PC-3 (cell line): ENCODE results near the gene ETV5. TPM values are rescaled to one million over a fixed set of nuclear protein-coding genes. Genes with fewer than 3 reads are reported as not detected.

ENCODE experiments used
- ATAC-seq: fragments of 200-7000 bp; cut with Tn5 transposase; 2 replicates; pipeline ENCODE4 v1.9.1; 2020; ENCODE audit warnings: mild to moderate bottlenecking, moderate library complexity
- BruUV-seq: library from RNA; stranded (reverse); fragments of 400-500 nt; replicated peaks from 2 replicates; lab custom pipeline; 2021; lab: Mats Ljungman, UMichigan
- CTCF ChIA-PET: fragments of 300-600 bp; sonication (Branson Sonifier 250); formaldehyde crosslinking; loops from one replicate; lab custom pipeline; 2022; ENCODE audit warnings: antibody characterized with exemption; lab: Charles Lee
- POLR2A ChIA-PET: fragments of 300-600 bp; sonication (Branson Sonifier 250); formaldehyde crosslinking; loops from one replicate; lab custom pipeline; 2022; ENCODE audit warnings: antibody characterized with exemption; ENCODE audit not compliant: unreplicated experiment; lab: Charles Lee
- DNase-seq: peaks from one replicate; pipeline ENCODE4 v3.0.0-alpha.2; 2015
- H2AFZ ChIP-seq: fragments of 300-600 bp; sonication (generic); 2 replicates; pipeline ENCODE4 v1.6.0; 2016; ENCODE audit warnings: antibody characterized with exemption, low read length
- H3F3A ChIP-seq: fragments of 300-600 bp; sonication (generic); one replicate; pipeline ENCODE4 v1.6.0; 2017; ENCODE audit warnings: antibody characterized with exemption, low read length, control low read depth, mild to moderate bottlenecking; ENCODE audit not compliant: unreplicated experiment
- H3K27ac ChIP-seq: fragments of 300-600 bp; sonication (generic); 2 replicates; pipeline ENCODE4 v1.5.1; 2016; ENCODE audit warnings: mild to moderate bottlenecking, low read length
- H3K27me3 ChIP-seq: fragments of 300-600 bp; sonication (generic); 2 replicates; pipeline ENCODE4 v1.6.1; 2016; ENCODE audit warnings: low read length, mixed read lengths
- H3K36me3 ChIP-seq: fragments of 300-600 bp; sonication (generic); 2 replicates; pipeline ENCODE4 v1.6.1; 2016; ENCODE audit warnings: low read depth, mixed run types, low read length, mixed read lengths
- H3K4me1 ChIP-seq: fragments of 300-600 bp; sonication (generic); 2 replicates; pipeline ENCODE4 v1.5.1; 2016; ENCODE audit warnings: low read length; ENCODE audit not compliant: insufficient read depth
- H3K4me2 ChIP-seq: fragments of 300-600 bp; sonication (generic); 2 replicates; pipeline ENCODE4 v1.6.0; 2016; ENCODE audit warnings: low read length
- H3K4me3 ChIP-seq: fragments of 300-600 bp; sonication (generic); 2 replicates; pipeline ENCODE4 v1.5.1; 2016; ENCODE audit warnings: mild to moderate bottlenecking, low read length, mixed read lengths
- H3K79me2 ChIP-seq: fragments of 300-600 bp; sonication (generic); 2 replicates; pipeline ENCODE4 v1.6.1; 2017; ENCODE audit warnings: low read length, mixed read lengths
- H3K9ac ChIP-seq: fragments of 300-600 bp; sonication (generic); 2 replicates; pipeline ENCODE4 v1.6.0; 2016; ENCODE audit warnings: mild to moderate bottlenecking, low read length
- H3K9me2 ChIP-seq: fragments of 300-600 bp; sonication (generic); replicated peaks from 2 replicates; pipeline ENCODE4 v1.6.1; 2016; ENCODE audit warnings: mixed run types, low read length, mixed read lengths
- H3K9me3 ChIP-seq: fragments of 300-600 bp; sonication (generic); 2 replicates; pipeline ENCODE4 v1.6.1; 2016; ENCODE audit warnings: low read length, mixed read lengths
- H4K20me1 ChIP-seq: fragments of 300-600 bp; sonication (generic); 2 replicates; pipeline ENCODE4 v1.6.1; 2016; ENCODE audit warnings: low read length, mixed read lengths
- EZH2 ChIP-seq: fragments of 300-600 bp; sonication (generic); IDR thresholded peaks from one replicate; pipeline ENCODE4 v1.6.1; 2017; ENCODE audit warnings: antibody characterized with exemption, mild to moderate bottlenecking, low read length; ENCODE audit not compliant: unreplicated experiment
- EZH2phosphoT487 ChIP-seq: fragments of 300-600 bp; sonication (generic); IDR thresholded peaks from 2 replicates; pipeline ENCODE4 v1.6.1; 2018; ENCODE audit warnings: mild to moderate bottlenecking, antibody characterized with exemption, low read length, borderline replicate concordance
- intact Hi-C: fragments of 100-400 bp; cut with micrococcal nuclease; formaldehyde crosslinking; loops from 2 replicates; pipeline ENCODE4 v1.9.0; 2023
- total RNA-seq: library from RNA; depleted of rRNA; stranded (reverse); fragments of >200 nt; gene quantifications from 2 replicates; pipeline ENCODE4 v1.2.3, GENCODE V29; 2014
- TF ChIP-seq, protein P1 (sequence below): fragments of 300-600 bp; sonication (generic); conservative IDR thresholded peaks from 2 replicates; pipeline ENCODE4 v1.5.1; 2017; ENCODE audit warnings: antibody characterized with exemption, low read depth, mild to moderate bottlenecking, low read length

The ETV5 gene
- total RNA-seq, 1 experiment from 2014 or later = 60.6 TPM

DNA sequence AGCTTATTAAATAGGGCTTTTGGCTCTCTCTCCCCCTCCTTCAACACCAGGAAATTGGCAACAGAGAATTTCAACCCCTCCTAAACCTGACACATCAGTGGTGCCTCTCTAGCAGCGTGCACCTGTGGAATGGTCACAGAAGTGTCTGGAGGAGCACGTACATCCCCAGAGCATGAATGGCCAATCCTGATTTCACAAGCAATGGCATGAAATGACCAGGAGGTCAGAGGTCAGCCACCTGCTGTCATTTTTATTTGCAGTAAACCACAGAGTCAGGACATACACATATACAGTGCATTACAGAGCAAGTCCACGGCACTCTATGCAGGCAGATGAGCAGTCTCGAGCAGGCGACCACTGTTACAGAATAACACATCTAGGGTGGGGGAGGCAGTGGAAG lies 25.1 kb upstream of the ETV5 start:
- Histone ChIP-seq H3K36me3 (no peaks in the 10 kb centered on the region), H3K9me3 (no peaks in the 10 kb centered on the region), H3F3A (no peaks in the 10 kb centered on the region), H3K27ac (no peak overlapping the region), H3K4me2 (no peak overlapping the region), H3K27me3 (peaks cover 41% of the 10 kb centered on the region), H3K9me2 (no peaks in the 10 kb centered on the region), H3K4me3 (no peak overlapping the region), H3K79me2 (no peaks in the 10 kb centered on the region), H4K20me1 (no peaks in the 10 kb centered on the region), H3K4me1 (0 out of 2 replicates have a peak, but pooled peaks cover 4% of the 10 kb centered on the region), H3K9ac (no peak overlapping the region), H2AFZ (no peak overlapping the region)
- ATAC-seq (no peak), DNase-seq (no peak)
- POLR2A ChIA-PET = no interaction called here
- BruUV-seq = no TSS peak
- no peak for TF ChIP-seq EZH2
- CTCF ChIA-PET = no interaction called here
- intact Hi-C loops = no loop called here

DNA sequence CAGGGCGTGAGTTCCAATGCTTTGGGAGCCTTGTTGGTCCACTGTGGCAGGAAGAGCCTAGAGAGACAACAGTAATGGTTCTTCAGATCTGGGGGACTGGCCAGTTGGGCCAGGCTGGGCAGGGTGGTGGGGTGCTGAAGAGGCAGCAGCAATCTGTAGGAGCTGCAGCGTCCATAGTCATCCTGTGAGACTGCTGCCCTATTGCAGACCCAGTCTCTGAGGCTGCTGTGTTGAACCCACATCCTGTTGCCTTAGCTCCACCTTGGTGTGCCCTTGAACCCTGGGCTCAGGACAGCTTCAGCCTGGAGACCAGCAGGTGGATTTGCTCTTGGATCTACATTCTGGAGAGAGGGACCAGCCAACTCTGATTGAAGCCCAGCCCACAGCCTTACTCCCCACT lies 23.6 kb upstream of the ETV5 start:
- BruUV-seq = no TSS peak
- H3K36me3 ChIP-seq = no peaks in the 10 kb centered on the region
- H3K9ac ChIP-seq = no peak overlapping the region
- ATAC-seq (no peak), DNase-seq (no peak)
- H3F3A ChIP-seq = no peaks in the 10 kb centered on the region
- H3K4me1 ChIP-seq = 0 out of 2 replicates have a peak, but pooled peaks cover 4% of the 10 kb centered on the region
- H4K20me1 ChIP-seq = no peaks in the 10 kb centered on the region
- H3K4me3 ChIP-seq = no peak overlapping the region
- CTCF ChIA-PET = no interaction called here
- H2AFZ ChIP-seq = no peak overlapping the region
- H3K9me3 ChIP-seq = no peaks in the 10 kb centered on the region
- H3K27ac ChIP-seq = no peak overlapping the region
- TF ChIP-seq, protein P1, sequence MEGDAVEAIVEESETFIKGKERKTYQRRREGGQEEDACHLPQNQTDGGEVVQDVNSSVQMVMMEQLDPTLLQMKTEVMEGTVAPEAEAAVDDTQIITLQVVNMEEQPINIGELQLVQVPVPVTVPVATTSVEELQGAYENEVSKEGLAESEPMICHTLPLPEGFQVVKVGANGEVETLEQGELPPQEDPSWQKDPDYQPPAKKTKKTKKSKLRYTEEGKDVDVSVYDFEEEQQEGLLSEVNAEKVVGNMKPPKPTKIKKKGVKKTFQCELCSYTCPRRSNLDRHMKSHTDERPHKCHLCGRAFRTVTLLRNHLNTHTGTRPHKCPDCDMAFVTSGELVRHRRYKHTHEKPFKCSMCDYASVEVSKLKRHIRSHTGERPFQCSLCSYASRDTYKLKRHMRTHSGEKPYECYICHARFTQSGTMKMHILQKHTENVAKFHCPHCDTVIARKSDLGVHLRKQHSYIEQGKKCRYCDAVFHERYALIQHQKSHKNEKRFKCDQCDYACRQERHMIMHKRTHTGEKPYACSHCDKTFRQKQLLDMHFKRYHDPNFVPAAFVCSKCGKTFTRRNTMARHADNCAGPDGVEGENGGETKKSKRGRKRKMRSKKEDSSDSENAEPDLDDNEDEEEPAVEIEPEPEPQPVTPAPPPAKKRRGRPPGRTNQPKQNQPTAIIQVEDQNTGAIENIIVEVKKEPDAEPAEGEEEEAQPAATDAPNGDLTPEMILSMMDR = no peak
- no peak for TF ChIP-seq EZH2phosphoT487
- TF ChIP-seq EZH2 = no peak
- intact Hi-C loops = no loop called here
- H3K4me2 ChIP-seq = no peak overlapping the region
- H3K27me3 ChIP-seq = peaks cover 38% of the 10 kb centered on the region
- H3K79me2 ChIP-seq = no peaks in the 10 kb centered on the region
- no peaks in the 10 kb centered on the region for H3K9me2 ChIP-seq
- POLR2A ChIA-PET = no interaction called here

DNA sequence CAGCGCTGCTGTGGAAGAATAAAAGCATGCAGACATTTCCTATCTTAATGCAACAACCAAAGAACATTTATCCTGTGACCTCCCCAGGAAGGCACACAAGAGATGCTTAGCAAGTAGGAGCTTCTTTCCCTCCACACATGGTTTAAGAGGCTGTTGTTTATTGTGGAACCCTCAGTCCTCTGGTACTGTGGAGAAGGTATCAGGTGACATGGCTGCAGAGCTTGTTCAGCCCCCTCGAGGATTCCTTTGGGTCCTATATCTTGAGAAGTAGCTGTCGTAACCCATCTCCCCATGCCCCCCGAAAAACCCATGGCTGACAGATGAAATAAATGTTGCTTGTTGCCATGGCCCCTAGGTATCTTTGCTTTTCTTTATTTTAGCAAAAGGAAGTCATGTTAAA lies 20.3 kb upstream of the ETV5 start:
- no peak overlapping the region for H2AFZ ChIP-seq
- no peak overlapping the region for H3K9ac ChIP-seq
- H3K9me3 ChIP-seq = no peaks in the 10 kb centered on the region
- TF ChIP-seq EZH2phosphoT487 = no peak
- TF ChIP-seq EZH2 = no peak
- TF ChIP-seq, protein P1 = no peak
- POLR2A ChIA-PET = no interaction called here
- H3K4me3 ChIP-seq = no peak overlapping the region
- intact Hi-C loops = no loop called here
- H3K4me1 ChIP-seq = 0 out of 2 replicates have a peak, but pooled peaks cover 4% of the 10 kb centered on the region
- DNase-seq (no peak), ATAC-seq (no peak)
- no peak overlapping the region for H3K27ac ChIP-seq
- no peaks in the 10 kb centered on the region for H3K79me2 ChIP-seq
- no TSS peak for BruUV-seq
- H4K20me1 ChIP-seq = no peaks in the 10 kb centered on the region
- peaks cover 29% of the 10 kb centered on the region for H3K27me3 ChIP-seq
- no peaks in the 10 kb centered on the region for H3F3A ChIP-seq
- H3K36me3 ChIP-seq = no peaks in the 10 kb centered on the region
- H3K9me2 ChIP-seq = no peaks in the 10 kb centered on the region
- no peak overlapping the region for H3K4me2 ChIP-seq
- CTCF ChIA-PET = no interaction called here
